HG02943 (cell line): ENCODE measurements around the gene CFAP90.

ENCODE experiments used
- ATAC-seq: cut with Tn5 transposase; IDR thresholded peaks from one replicate; pipeline ENCODE4 v1.9.1; 2021; ENCODE audit warnings: mild to moderate bottlenecking, low read depth, moderate library complexity; ENCODE audit not compliant: unreplicated experiment

CFAP90 gene, protein sequence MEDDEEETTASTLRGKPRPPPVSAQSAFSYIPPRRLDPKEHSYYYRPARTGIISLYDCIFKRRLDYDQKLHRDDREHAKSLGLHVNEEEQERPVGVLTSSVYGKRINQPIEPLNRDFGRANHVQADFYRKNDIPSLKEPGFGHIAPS

DNA sequence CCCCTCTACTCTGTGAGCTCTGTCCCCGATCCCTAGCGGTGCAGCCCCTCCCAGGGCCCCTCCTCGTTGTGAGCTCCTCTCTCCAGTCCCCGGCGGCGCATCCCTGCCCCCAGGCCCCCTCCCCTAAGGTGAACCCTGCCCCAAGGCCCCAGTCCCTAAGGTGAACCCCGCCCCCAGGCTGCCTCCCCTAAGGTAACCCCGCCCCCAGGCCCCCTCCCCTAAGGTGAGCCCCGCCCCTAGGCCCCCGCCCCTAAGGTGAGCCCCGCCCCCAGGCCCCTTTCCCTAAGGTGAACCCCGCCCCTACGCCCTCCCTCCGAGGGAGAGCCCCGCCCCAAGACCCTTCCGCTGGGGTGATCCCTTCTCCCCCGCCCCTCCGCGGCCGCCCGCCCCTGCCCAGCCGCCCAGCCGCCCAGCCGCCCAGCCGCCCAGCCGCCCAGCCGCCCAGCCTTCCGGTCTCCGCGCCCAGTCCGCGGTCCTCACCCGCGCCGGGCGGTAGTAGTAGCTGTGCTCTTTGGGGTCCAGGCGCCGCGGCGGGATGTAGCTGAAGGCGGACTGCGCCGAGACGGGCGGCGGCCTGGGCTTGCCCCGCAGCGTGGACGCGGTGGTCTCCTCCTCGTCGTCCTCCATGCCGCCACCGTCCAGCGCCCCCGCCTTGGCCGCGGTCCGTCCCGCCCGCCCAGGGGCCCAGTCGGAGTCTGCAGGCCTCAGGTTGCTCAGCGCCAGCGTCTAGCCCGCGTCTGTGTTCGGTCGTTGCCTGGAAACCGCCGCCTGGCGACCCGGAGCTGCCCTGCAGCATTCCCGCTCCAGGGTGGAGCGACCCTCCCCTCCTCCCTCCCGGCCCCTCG is at the start of gene CFAP90:
TSS of gene CFAP90 (minus strand) at position 739 of the 845 bp plus-strand sequence. CDS start at position 627, 112 bp downstream.
- no peak for ATAC-seq

DNA sequence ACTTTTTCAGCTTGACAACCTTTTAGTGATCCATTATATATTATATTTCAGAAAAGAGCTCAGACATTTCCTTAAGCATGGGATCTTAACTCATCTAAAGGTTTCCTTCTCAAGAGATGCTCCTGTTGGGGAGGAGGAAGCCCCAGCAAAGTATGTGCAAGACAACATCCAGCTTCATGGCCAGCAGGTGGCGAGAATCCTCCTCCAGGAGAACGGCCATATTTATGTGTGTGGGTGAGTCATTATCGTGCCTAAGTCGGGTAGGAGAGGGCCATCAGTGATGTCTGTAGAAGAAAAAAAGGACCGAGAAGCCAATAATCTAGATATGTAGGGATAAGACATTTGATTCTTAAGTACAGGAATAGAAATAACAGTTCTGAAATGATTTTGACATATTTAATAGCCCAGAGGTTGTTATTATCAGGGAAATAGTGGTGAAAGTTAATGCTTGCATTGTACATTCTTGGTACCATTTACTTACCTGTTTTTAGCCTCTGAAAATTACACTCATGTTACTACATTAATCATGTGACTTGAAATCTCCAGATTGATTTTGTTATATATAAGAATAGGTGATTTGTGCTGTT is 46.2 kb upstream of the CFAP90 start:
- no peak for ATAC-seq

DNA sequence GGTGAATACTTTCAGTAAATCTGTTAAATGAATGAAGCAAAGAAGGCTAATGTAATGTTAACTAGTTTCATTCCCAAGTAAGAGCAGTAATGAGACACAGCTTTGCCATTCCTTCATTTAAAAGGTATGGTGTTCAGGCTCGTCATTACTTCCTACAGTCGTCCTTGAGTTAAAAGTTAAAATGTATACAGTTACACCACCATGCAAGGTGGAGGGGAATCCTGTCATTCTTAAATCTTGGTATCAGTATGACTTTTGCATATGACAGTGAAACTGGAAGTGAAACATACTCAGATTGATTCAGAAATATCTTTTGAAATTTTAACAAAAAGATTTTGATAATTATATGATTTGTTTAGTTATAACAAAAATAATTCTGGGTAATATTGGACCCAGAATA is 43.9 kb upstream of the CFAP90 start:
- ATAC-seq, result no peak

DNA sequence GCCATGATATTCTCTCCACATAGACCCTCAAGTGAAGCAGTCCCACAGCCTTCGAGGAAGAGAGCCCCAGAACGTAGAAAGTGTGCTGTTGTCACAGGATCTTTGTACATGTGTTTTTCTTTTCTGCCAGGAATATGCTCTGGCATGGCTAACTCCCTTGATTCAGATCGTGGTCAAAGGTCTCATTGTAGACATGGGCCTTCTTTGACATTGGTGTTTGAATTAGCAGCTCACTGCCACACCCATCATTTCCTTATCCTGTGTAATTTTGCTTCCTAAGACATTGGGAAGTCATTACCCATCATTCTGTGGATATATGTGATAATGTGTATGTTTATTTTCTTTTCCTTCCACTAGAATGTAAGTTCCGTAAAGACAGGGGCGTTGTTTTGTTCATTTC is 43.5 kb upstream of the CFAP90 start:
- ATAC-seq, result no peak

DNA sequence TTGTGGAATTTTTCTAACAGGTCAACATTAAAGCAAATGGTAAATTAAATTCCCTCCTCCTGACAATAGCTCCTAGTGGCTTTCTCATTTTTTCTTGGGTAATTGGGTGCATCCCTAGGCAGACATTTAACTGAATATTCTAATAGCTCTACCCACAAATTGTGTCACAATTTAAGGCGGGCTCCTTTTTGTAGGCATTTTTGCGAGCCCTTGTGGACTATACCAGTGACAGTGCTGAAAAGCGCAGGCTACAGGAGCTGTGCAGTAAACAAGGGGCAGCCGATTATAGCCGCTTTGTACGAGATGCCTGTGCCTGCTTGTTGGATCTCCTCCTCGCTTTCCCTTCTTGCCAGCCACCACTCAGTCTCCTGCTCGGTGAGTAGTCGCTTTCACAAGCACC is 38.0 kb upstream of the CFAP90 start:
- no peak for ATAC-seq

DNA sequence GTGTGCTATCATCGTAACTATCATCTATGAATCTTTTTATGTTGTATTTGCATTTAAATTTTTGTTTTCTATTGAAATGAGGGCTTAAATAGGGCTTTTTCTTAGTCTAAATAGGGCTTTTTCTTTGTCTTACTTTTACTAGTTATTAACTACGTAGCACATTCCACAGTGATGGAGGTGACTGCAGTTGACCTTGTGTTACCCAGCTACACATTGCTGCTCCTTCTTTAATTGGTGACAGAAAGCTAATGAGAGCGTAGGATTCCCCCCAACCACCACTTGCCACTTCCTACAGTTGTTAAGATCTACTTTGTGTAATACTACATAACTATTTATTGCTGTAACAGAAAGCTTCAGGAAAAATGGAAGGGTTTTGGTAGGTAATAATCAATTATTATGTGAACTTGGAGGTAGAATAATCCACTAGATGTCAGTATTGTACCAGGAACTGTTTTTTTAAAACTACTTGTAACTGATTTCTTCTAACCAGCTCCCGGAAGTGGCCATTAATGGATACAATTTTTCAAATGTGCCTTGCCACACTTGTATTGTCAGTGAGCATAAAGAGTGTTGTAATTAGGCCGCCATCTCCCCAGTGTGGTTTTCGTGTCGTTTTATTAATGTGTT is 36.0 kb upstream of the CFAP90 start:
- ATAC-seq, result no peak

DNA sequence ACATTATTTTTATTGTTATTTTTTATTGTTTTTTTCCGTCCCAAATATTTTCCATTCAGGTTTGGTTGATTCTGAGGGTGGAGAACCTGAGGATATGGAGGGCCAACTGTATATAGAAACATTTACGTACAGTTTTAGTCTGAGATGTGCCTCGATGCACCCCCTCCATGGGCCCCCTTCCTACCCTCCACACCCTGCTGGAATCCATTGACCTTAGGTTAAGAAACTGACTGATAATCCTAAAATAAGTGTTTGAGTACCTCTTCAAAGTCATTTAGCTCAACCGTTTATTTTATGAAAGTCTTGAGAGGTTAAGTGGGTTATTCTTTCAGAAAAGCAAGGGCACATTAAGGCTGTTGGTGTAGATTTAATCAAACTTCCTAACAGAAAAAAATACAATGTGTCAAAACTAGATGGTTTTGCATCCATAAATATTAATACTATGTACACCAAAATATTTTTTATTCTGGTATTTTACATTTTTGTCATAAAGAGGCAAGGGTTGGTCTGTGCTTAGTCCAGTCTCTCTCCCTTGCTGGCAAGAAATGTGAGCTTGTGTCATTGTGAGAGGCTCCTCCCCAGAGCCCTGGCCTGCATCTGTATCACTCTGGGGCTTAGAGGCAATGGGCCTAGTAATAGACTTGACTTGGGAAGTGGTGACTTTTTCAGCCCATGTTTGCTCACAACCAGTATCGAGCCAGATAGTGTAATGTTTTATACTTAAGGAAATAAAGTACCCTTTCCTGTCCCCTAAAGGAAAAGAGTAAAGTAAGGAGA is 33.7 kb upstream of the CFAP90 start:
- no peak for ATAC-seq

DNA sequence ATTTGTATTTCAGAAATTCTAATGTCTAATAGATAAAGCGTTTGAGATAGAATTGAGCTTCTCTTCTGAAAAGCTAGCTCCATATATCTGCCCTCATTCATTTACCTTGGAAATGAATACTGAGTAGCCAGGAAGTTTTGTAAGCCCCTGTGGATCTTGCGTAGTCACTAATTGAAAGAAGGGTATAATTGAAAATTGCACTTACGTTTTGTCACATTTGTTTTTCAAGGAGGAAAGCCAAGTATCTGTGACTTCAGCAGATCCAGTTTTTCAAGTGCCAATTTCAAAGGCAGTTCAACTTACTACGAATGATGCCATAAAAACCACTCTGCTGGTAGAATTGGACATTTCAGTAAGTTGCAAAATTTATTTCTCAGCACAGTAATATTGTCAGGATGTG is 32.0 kb upstream of the CFAP90 start:
- no peak for ATAC-seq

DNA sequence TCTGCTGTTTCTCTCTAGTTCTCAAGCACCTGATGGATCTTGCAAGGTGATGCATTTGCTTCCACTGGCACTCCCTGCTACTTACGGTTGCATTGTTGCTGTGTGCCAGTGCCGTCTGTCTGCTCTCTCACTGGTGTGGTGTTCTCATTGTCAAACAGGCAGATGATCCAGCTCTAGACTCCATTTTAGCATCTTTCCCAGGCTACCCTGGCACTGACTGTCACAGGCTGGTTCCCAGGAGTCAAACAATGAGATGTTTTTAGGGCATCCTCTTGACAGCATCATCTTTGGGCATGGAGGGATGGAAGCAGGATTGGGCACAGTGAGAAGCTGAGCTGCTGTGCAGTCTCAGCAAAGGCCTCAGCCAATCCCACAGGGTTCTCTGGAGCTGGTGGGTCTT is 30.9 kb upstream of the CFAP90 start:
- ATAC-seq, result no peak

DNA sequence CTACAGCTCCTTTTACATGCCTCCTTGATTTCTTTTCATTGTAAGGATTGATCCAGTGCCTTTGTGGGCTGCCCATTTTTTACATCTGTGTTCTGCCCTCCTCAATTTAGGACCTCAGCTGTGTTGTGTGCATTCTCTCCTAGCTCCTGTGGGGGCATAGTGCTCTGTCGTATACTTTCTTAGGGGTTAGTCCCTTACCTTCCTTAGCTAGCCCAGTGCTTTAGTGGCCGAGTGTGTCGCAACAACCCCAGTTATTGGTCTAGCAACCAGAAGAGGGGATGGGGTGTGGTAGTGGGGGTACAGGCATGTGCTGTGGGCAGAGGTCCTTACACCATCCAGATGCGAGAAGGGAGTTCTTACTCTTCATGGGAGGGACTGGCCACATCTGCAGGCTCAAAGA is 30.2 kb upstream of the CFAP90 start:
- no peak for ATAC-seq

DNA sequence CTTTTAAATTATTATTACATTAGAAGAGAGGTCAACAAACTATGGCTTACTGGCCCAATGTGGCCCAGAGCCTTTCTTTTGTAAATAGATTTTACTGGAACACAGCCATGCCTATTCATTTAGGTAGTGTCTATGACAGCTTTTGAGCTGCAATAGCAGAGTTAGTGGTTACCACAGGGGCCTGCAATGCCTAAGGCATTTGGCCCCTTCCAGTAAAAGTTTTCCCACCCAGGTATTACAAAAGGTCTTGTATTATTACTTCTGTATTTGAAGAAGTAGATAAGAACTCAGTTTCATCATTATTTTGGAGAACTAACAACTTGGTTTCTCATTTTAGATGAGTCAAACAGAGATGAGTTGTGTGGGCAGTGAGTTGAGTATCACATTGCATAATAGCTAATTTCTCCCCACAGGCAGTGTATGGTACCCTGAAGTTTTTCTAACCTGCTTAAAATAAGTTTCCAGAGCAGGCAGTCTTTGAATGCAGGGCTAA is 27.5 kb upstream of the CFAP90 start:
- ATAC-seq, result peak; percentile 92

DNA sequence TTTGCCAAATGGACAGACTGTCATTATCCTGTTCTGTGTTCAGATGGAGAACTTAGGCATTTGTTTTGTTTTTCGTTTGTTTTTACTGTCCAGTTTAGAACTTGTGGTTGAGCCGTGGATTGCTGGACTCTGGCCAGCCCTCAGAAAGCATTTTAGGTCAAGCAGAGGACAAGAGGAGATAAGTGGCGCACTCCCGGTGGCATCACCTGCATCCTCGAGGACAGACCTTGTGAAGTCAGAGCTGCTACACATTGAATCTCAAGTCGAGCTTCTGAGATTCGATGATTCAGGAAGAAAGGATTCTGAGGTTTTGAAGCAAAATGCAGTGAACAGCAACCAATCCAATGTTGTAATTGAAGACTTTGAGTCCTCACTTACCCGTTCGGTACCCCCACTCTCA is 26.9 kb upstream of the CFAP90 start:
- no peak for ATAC-seq

DNA sequence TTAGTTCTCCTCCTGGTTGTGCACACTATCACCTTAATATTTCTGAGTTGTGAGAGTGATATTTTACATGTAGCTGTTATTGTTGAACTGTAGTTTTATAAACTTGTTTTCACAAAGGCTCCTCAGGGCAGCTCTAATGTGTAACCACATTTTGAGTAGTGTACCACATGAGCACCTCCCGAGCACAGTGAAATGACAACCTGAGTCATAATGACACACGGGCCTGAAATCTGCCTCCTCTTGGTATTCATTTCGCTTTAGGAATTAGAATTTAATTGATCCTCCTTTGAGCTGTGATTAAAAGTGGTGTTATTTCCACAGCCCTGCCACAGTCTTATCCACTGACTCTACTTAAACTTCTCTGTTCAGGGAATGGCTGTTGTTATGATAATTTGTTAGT is 25.9 kb upstream of the CFAP90 start:
- ATAC-seq, result no peak

DNA sequence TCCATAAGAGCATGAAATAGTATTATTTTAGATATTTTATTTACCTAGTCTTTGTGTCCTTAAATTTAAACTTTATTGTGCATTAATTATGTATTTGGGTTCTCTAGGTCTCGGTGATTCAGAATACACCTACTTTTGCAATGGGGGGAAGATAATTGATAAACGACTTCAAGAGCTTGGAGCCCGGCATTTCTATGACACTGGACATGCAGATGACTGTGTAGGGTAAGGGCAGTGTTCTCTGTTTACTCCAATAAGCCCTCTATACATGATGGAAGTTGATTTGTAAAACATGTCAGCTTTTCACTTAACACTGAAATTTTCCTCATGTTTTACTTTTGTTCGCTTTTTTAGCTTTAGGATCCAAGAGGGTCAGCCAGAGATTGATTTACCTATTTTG is 24.2 kb upstream of the CFAP90 start:
- no peak for ATAC-seq

DNA sequence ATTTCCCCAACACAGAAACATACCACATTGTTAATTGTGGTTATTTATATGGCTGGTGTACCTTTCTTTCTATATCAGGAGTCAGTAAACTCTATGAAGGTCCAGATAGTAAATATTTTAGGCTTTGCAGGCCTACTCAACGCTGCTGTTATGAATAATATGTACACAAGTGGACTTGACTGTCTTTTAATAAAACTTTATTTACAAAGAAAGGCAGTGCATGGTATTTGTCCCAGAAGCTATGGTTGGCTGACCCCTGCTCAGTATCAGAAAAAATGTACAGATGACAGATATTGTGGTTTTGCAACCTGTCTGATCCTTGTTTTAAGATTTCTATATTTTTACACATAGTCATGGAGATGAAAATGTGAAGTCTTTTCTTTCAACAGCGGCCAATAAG is 23.7 kb upstream of the CFAP90 start:
- no peak for ATAC-seq

DNA sequence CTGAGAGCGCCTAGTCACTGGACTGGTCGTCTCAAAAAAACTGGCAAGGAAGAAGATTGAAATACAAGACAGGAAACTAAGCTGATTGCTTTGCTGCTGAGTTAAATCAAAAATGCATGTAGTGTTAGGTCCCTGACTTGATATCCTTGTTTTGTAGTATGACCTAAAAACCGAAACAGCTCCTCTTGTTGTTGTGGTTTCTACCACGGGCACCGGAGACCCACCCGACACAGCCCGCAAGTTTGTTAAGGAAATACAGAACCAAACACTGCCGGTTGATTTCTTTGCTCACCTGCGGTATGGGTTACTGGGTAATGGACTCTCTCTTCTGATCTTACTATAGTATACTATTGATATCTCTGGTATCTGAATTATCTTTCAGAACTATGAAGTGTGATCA is 22.3 kb upstream of the CFAP90 start:
- no peak for ATAC-seq

DNA sequence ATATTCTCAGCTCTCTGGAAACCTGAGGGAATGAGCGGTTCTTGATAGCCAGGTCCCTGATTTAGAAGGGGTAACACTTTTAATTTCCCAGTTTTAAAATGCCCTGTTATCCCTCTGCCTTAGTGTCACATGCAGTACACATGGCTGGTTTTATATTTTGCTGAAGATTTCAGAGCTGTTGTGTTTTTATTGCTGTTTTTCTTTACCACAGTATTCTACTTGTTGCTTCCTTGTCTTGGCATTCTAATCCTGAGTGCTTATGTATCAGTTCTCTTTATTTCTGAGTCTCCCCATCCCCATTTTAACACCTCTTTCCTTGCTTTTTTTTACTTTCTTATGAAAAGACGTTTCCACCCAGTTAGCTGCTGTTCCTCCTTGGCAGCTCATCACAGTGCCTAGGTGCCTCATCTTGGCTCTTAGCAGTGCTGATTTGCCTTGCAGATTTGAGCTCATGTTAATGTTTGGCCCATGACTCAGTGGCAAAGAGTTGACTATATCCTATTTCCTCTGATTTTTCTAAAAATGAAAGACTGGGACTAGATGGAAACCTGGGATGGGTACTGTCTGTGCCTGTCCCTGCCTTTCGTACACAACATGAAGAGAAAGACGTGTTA is 21.7 kb upstream of the CFAP90 start:
- ATAC-seq, result no peak

DNA sequence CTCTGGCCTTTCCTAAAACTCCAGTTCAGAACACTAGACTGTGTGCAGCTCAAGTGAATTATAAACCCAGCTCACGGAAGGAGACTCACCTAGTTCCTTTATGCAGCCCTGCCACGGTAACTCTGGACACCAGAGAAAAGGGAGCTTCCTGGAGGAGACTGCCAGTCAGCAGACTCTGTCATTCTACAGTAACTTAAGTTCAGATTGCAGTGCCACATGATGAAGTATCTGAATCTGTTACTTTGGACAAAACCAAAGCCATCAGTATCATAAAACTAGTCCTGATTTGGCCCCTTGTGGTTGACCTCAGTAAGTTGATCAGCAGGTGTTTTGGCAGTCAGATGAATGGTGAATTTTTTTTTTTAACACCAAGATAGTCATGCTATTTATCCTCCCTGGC is 20.7 kb upstream of the CFAP90 start:
- ATAC-seq, result no peak

DNA sequence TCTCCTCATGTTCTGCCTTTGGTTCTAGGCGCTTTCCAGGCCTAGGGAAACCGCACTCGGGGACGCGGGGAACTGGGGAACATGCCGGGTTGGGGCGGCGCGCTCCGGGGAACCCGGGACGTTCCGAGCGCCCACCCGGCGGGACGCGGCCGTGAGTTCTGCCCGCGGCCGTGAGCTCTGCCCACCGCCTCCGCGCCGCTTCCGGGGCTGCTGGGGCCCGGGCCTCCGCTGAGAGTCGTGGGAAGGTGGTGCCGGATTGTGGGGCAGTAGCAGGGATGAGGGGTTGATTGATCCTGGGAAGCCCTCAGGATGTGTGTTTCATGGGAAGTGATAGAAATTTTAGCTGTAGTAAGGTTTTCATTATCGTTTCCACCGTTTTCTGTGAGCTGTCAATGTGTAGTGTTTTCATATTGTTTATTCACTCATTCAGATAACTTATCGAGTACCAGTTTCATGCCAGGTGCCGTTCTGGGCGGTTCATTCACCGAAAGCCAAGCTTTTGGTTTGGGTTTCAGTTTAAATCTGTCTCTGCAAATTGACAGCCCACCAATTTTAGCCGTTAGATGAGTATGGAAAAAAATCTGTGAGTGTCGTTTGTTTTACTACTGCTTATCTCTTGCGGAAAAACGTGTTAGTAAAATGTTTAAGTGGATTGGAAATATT is 18.7 kb upstream of the CFAP90 start:
- ATAC-seq, result peak; percentile 30
